Measurements from ENCODE around the gene DOCK3.

Gene DOCK3

DNA sequence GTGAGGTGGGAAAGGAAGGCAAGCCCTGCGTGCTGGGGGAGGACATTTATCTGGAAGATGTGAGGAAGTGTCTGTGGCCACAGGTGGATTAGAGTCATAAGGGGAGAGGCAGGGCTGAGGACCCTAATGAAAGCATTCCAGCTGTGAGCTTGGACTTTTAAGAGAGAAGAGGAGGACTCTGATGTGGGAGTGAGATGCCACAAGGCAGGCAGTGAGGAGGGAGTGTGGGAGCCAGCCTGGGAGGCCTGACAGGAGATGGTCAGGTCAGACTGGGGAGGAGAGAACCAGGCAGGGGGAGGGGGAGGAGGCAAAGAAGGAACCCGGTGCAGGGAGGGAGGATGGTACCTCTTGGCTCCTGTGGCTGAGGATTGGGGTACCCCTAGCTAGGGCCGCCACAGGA, 36.8 kb upstream of the DOCK3 start:
- DNase-seq (ENCODE audit: extremely low read depth, insufficient read length) = no peak

DNA sequence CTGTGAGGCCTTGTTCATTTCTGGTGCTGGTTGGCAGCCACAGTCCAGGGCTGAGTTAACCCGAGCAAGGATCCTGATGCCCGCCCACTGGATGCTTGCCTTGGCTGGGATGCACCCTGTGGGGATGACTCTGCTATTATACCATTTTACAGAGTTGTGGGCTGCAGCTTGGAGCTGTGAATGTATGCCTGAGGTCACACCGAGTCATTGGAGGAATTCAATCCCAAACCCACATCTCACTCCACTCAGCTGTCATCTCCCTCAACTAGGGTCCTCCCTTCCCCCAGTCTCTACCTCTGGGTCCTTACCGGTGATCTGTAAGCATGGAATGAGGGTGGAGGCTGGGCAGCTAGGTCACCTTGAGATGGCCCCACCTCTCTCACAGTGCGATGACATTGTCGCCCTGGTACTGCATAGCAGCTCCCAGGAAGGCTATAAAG, 35.7 kb upstream of the DOCK3 start:
- no peak for DNase-seq (ENCODE audit: extremely low read depth, insufficient read length)
- TF ChIP-seq, protein P1, sequence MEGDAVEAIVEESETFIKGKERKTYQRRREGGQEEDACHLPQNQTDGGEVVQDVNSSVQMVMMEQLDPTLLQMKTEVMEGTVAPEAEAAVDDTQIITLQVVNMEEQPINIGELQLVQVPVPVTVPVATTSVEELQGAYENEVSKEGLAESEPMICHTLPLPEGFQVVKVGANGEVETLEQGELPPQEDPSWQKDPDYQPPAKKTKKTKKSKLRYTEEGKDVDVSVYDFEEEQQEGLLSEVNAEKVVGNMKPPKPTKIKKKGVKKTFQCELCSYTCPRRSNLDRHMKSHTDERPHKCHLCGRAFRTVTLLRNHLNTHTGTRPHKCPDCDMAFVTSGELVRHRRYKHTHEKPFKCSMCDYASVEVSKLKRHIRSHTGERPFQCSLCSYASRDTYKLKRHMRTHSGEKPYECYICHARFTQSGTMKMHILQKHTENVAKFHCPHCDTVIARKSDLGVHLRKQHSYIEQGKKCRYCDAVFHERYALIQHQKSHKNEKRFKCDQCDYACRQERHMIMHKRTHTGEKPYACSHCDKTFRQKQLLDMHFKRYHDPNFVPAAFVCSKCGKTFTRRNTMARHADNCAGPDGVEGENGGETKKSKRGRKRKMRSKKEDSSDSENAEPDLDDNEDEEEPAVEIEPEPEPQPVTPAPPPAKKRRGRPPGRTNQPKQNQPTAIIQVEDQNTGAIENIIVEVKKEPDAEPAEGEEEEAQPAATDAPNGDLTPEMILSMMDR (IDR thresholded peaks at IDR 0.05; ENCODE audit: insufficient read depth, low read length, poor library complexity, severe bottlenecking) = no peak
- Histone ChIP-seq H3K4me3 (replicated peaks; ENCODE audit: low read depth, low read length) (no peak overlapping the region), H3K36me3 (ENCODE audit: control insufficient read depth, insufficient read depth, low read length) (no peaks in the 10 kb centered on the region; the same call in 1 of the 2 replicates), H3K27me3 (replicated peaks; ENCODE audit: control insufficient read depth, insufficient read depth, low read length) (no peaks in the 10 kb centered on the region)

More for the DNA sequence above, 36.8 kb upstream of the DOCK3 start:
- Histone ChIP-seq H3K27me3 (replicated peaks; ENCODE audit: control insufficient read depth, insufficient read depth, low read length) (no peaks in the 10 kb centered on the region), H3K36me3 (ENCODE audit: control insufficient read depth, insufficient read depth, low read length) (no peaks in the 10 kb centered on the region; the same call in 1 of the 2 replicates), H3K4me3 (replicated peaks; ENCODE audit: low read depth, low read length) (no peak overlapping the region)
- TF ChIP-seq, protein P1 (IDR thresholded peaks at IDR 0.05; ENCODE audit: insufficient read depth, low read length, poor library complexity, severe bottlenecking) = no peak

DNA sequence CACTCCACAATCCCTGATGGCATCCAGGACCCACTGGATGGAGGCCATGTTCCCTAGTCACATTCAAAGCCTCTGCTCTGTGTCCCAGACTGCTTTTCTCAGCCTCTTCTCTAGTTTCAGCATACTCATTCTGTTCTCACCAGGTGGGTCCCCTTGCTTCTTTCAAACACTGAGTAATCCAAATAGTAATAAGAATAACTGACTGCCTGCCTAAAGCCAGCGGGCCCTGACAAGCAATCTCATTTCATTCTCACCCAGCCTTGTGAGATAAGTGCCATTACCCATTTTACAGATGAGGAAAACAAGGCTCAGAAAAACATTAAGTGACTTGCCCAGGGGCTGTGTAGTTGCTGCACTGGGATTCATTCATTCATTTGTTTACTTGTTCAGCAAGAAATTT, 32.3 kb upstream of the DOCK3 start:
- Histone ChIP-seq H3K36me3 (ENCODE audit: control insufficient read depth, insufficient read depth, low read length) (no peaks in the 10 kb centered on the region), H3K27me3 (replicated peaks; ENCODE audit: control insufficient read depth, insufficient read depth, low read length) (no peaks in the 10 kb centered on the region), H3K4me3 (replicated peaks; ENCODE audit: low read depth, low read length) (no peak overlapping the region)
- TF ChIP-seq, protein P1 (IDR thresholded peaks at IDR 0.05; ENCODE audit: insufficient read depth, low read length, poor library complexity, severe bottlenecking) = no peak
- DNase-seq (ENCODE audit: extremely low read depth, insufficient read length) = no peak

DNA sequence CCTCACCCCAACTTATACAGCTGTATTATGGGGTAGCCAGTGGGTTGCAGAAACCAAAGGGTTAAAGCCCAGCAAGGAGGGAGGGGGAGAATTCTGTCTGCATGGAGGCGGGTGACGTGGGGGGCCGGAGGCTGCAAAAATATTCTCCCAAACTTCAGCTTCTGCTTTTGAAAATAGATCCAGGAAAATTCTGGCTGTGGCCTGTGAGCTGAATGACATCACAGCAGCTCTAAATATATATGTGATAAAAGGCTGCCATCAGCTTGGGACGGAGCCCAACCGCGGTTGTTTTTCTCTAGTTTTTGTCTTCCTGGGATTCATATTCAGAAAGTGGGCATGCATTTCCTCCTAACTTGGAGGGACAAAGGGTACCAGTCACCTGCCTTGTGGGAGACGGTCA, 30.2 kb upstream of the DOCK3 start:
- no peaks in the 10 kb centered on the region for H3K36me3 ChIP-seq (ENCODE audit: control insufficient read depth, insufficient read depth, low read length)
- no peaks in the 10 kb centered on the region for H3K27me3 ChIP-seq (replicated peaks; ENCODE audit: control insufficient read depth, insufficient read depth, low read length)
- H3K4me3 ChIP-seq (replicated peaks; ENCODE audit: low read depth, low read length) = no peak overlapping the region
- TF ChIP-seq, protein P1 (IDR thresholded peaks at IDR 0.05; ENCODE audit: insufficient read depth, low read length, poor library complexity, severe bottlenecking) = no peak
- DNase-seq (ENCODE audit: extremely low read depth, insufficient read length) = no peak

DNA sequence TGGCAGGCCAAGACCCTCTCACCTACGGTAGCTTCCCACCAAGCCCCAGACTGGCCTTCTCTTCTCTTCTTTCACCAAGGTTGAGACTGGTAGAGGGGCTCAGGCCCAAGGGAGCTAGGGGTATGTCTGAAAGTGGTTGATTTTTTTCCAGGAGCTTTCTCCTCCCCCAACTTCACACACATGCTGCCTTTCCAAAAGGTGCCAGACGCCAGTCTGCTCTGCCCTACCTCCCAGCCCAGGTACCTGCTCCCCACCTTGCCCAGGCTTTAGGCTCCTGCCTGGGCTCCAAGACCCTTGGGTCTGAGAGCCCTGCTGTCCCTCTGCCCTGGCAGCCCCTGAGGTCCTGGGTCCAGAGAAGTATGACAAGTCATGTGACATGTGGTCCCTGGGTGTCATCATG, 29.3 kb upstream of the DOCK3 start:
- DNase-seq (ENCODE audit: extremely low read depth, insufficient read length) = no peak
- H3K36me3 ChIP-seq (ENCODE audit: control insufficient read depth, insufficient read depth, low read length) = no peaks in the 10 kb centered on the region

More for the DNA sequence above, 29.3 kb upstream of the DOCK3 start:
- no peak overlapping the region for H3K4me3 ChIP-seq (replicated peaks; ENCODE audit: low read depth, low read length)
- H3K27me3 ChIP-seq (replicated peaks; ENCODE audit: control insufficient read depth, insufficient read depth, low read length) = no peaks in the 10 kb centered on the region
- TF ChIP-seq, protein P1 (IDR thresholded peaks at IDR 0.05; ENCODE audit: insufficient read depth, low read length, poor library complexity, severe bottlenecking) = no peak

Data from GM06990 (cell line).